Ectodermal cell (in vitro differentiated cells): Measurements from ENCODE around the gene AVPI1.
"Not testable (repeated sequence)": the region's sequence is repeated elsewhere in the genome, so short reads cannot be mapped to it uniquely, and the experiment has no call there.

Experiments used
- H3K27ac ChIP-seq: 2 replicates; pipeline ENCODE4 v1.7.0; 2013; ENCODE audit warnings: mild to moderate bottlenecking, low read depth, low read length; ENCODE audit not compliant: insufficient read depth, poor library complexity, severe bottlenecking
- H3K27me3 ChIP-seq: 2 replicates; pipeline ENCODE4 v1.7.0; 2013; ENCODE audit warnings: mild to moderate bottlenecking, low read length; ENCODE audit not compliant: insufficient read depth, control insufficient read depth, poor library complexity, severe bottlenecking
- H3K36me3 ChIP-seq: one replicate; pipeline ENCODE4 v1.7.0; 2013; ENCODE audit warnings: low read length; ENCODE audit not compliant: control insufficient read depth, insufficient read depth
- H3K4me1 ChIP-seq: one replicate; pipeline ENCODE4 v1.7.0; 2013; ENCODE audit warnings: low read length; ENCODE audit not compliant: control insufficient read depth, insufficient read depth
- H3K4me3 ChIP-seq: 2 replicates; pipeline ENCODE4 v1.7.0; 2013; ENCODE audit warnings: low read depth, low read length, control low read depth; ENCODE audit not compliant: insufficient read depth
- H3K9me3 ChIP-seq: 2 replicates; pipeline ENCODE4 v1.7.0; 2013; ENCODE audit warnings: mild to moderate bottlenecking, low read length, moderate library complexity; ENCODE audit not compliant: control insufficient read depth
- WGBS, 2 experiments: methylation state at CpG; one replicate each; pipeline ENCODE4 v1.1.7; 2013; ENCODE audit warnings: missing lambda C conversion rate in 2 of 2; 5-methylcytosine and 5-hydroxymethylcytosine counted together

AVPI1 gene

GRCh38 chr10:97656777-97657176, 30.3 kb downstream of the AVPI1 start:
- Histone ChIP-seq H3K27me3 (no peaks in the 10 kb centered on the region), H3K36me3 (peaks cover 25% of the 10 kb centered on the region)
- WGBS, 2 experiments, result 93 to 96% methylated on average over 5 of the region's 5 CpGs

GRCh38 chr10:97651773-97652172, 35.3 kb downstream of the AVPI1 start:
- Histone ChIP-seq H3K36me3 (peaks cover 33% of the 10 kb centered on the region), H3K9me3 (no peaks in the 10 kb centered on the region), H3K4me3 (no peak overlapping the region), H3K27me3 (no peaks in the 10 kb centered on the region), H3K27ac (no peak overlapping the region), H3K4me1 (no peaks in the 10 kb centered on the region)
- WGBS, 2 experiments, result 97 to 99% methylated on average over 2 of the region's 3 CpGs

More at GRCh38 chr10:97656777-97657176, 30.3 kb downstream of the AVPI1 start:
- H3K27ac ChIP-seq, result no peak overlapping the region
- no peaks in the 10 kb centered on the region for H3K9me3 ChIP-seq
- H3K4me1 ChIP-seq, result no peaks in the 10 kb centered on the region
- H3K4me3 ChIP-seq, result no peak overlapping the region

GRCh38 chr10:97650726-97651125, 36.3 kb downstream of the AVPI1 start:
- H3K27ac ChIP-seq, result no peak overlapping the region
- H3K4me1 ChIP-seq, result no peaks in the 10 kb centered on the region
- no peaks in the 10 kb centered on the region for H3K27me3 ChIP-seq
- H3K9me3 ChIP-seq, result no peaks in the 10 kb centered on the region
- peaks cover 23% of the 10 kb centered on the region for H3K36me3 ChIP-seq
- H3K4me3 ChIP-seq, result no peak overlapping the region
- 91 to 92% methylated on average over 3 of the region's 3 CpGs for WGBS, 2 experiments

- not testable (repeated sequence) for H3K4me1 ChIP-seq, H3K27me3 ChIP-seq, H3K4me3 ChIP-seq, H3K9me3 ChIP-seq, H3K27ac ChIP-seq
- peaks cover 30% of the 10 kb centered on the region for H3K36me3 ChIP-seq
- 94 to 100% methylated on average over 3 of the region's 4 CpGs for WGBS, 2 experiments
Observed at GRCh38 chr10:97649405-97649750, 37.7 kb downstream of the AVPI1 start.

- 30 to 31% methylated on average over 5 of the region's 5 CpGs for WGBS, 2 experiments
- Histone ChIP-seq H3K27me3 (no peaks in the 10 kb centered on the region), H3K9me3 (no peaks in the 10 kb centered on the region), H3K4me1 (no peaks in the 10 kb centered on the region), H3K27ac (no peak overlapping the region), H3K4me3 (no peak overlapping the region), H3K36me3 (peaks cover 27% of the 10 kb centered on the region)
Observed at GRCh38 chr10:97648562-97649404, 38.3 kb downstream of the AVPI1 start.

GRCh38 chr10:97647556-97647955, 39.5 kb downstream of the AVPI1 start:
- Histone ChIP-seq H3K36me3 (peaks cover 22% of the 10 kb centered on the region), H3K4me3 (no peak overlapping the region), H3K4me1 (no peaks in the 10 kb centered on the region), H3K9me3 (no peaks in the 10 kb centered on the region), H3K27me3 (no peaks in the 10 kb centered on the region), H3K27ac (no peak overlapping the region)
- 80 to 88% methylated on average over 1 of the region's 1 CpG for WGBS, 2 experiments

- 97 to 99% methylated on average over 4 of the region's 4 CpGs for WGBS, 2 experiments
- Histone ChIP-seq H3K4me3 (no peak overlapping the region), H3K27ac (no peak overlapping the region), H3K4me1 (peaks cover 6% of the 10 kb centered on the region), H3K27me3 (no peaks in the 10 kb centered on the region), H3K9me3 (no peaks in the 10 kb centered on the region), H3K36me3 (peaks cover 9% of the 10 kb centered on the region)
Observed at GRCh38 chr10:97644936-97645335, 42.1 kb downstream of the AVPI1 start.

GRCh38 chr10:97643441-97643985, 43.5 kb downstream of the AVPI1 start:
- Histone ChIP-seq H3K36me3 (peaks cover 9% of the 10 kb centered on the region), H3K4me1 (peaks cover 6% of the 10 kb centered on the region), H3K27me3 (no peaks in the 10 kb centered on the region), H3K9me3 (no peaks in the 10 kb centered on the region), H3K4me3 (no peak overlapping the region), H3K27ac (no peak overlapping the region)
- WGBS, 2 experiments, result 96 to 99% methylated on average over 4 of the region's 4 CpGs

GRCh38 chr10:97642471-97643159, 44.4 kb downstream of the AVPI1 start:
- H3K4me1 ChIP-seq, H3K9me3 ChIP-seq, H3K4me3 ChIP-seq, H3K36me3 ChIP-seq, H3K27ac ChIP-seq, H3K27me3 ChIP-seq: not testable (repeated sequence)
- WGBS, 2 experiments, result 90 to 96% methylated on average over 13 of the region's 13 CpGs
